22Rv1 (cell line): Measurements from ENCODE around the gene MAN1A1.

Experiments
- ZFX ChIP-seq: fragments of 450-650 bp; IDR thresholded peaks from 2 replicates; pipeline ENCODE4 v1.6.1; 2017; ENCODE audit warnings: antibody characterized with exemption, borderline replicate concordance
- TF ChIP-seq, protein P1 (sequence below): fragments of 450-650 bp; IDR thresholded peaks from 2 replicates; pipeline ENCODE4 v1.5.1; 2017; ENCODE audit warnings: mild to moderate bottlenecking

DNA sequence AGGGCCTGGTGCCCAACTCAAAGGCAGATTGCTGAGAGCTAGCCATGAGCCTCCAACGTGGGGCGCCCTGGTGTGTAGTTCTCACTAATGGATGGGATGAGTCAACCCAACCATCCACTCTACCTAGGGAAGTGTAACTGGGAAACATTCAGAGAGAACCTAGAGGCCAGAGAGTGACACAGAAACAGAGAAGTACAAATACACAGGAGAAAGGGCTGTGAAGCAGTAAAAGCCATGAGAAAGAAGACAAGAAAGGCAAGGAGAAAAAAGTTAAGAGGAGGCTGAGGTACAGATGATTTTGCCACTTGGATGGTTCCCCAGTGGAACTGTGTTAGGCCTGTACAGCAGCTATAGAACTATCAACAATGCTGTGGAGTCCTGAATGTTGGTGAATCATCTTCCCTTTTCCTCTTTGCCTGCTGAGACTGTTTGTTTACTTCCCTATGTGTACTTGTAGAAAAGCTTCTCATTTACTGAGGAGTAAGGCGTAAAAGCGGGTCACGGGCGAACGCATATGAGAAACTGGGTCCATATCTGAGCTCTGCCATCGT, 39.0 kb downstream of the MAN1A1 start:
- TF ChIP-seq, protein P1, sequence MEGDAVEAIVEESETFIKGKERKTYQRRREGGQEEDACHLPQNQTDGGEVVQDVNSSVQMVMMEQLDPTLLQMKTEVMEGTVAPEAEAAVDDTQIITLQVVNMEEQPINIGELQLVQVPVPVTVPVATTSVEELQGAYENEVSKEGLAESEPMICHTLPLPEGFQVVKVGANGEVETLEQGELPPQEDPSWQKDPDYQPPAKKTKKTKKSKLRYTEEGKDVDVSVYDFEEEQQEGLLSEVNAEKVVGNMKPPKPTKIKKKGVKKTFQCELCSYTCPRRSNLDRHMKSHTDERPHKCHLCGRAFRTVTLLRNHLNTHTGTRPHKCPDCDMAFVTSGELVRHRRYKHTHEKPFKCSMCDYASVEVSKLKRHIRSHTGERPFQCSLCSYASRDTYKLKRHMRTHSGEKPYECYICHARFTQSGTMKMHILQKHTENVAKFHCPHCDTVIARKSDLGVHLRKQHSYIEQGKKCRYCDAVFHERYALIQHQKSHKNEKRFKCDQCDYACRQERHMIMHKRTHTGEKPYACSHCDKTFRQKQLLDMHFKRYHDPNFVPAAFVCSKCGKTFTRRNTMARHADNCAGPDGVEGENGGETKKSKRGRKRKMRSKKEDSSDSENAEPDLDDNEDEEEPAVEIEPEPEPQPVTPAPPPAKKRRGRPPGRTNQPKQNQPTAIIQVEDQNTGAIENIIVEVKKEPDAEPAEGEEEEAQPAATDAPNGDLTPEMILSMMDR, result no peak
- no peak for TF ChIP-seq ZFX
